GM12878 (cell line): ENCODE measurements around the gene PSMD14. TPM values are rescaled to one million over a fixed set of nuclear protein-coding genes. Genes with fewer than 3 reads are reported as not detected.

ENCODE experiments used
- ATAC-seq: fragments of 200-7000 bp; cut with Tn5 transposase; 3 replicates; pipeline ENCODE4 v1.9.1; 2020; ENCODE audit warnings: mild to moderate bottlenecking, moderate library complexity
- Bru-seq: library from RNA; stranded (reverse); fragments of 400-500 nt; gene quantifications from one replicate; lab custom pipeline; 2021; lab: Mats Ljungman, UMichigan
- BruChase-seq, 2 experiments: library from RNA; stranded (reverse); fragments of 400-500 nt; gene quantifications; one replicate each; lab custom pipeline; 2021; lab: Mats Ljungman, UMichigan
- BruUV-seq: library from RNA; stranded (reverse); fragments of 400-500 nt; replicated peaks from 2 replicates; lab custom pipeline; 2021; lab: Mats Ljungman, UMichigan
- CTCF ChIA-PET: fragments of 300-600 bp; sonication (Branson Sonifier 250); formaldehyde crosslinking; extraction: SDS; loops from one replicate; lab custom pipeline; 2021; ENCODE audit warnings: inconsistent platforms; lab: Yijun Ruan, JAX
- POLR2A ChIA-PET: fragments of 350-600 bp; formaldehyde crosslinking; extraction: SDS; loops from one replicate; lab custom pipeline; 2021; ENCODE audit warnings: inconsistent platforms; lab: Charles Lee
- RAD21 ChIA-PET: fragments of 300-600 bp; sonication (Branson Sonifier 250); formaldehyde crosslinking; loops from one replicate; lab custom pipeline; 2023; ENCODE audit warnings: antibody characterized with exemption; ENCODE audit not compliant: unreplicated experiment; lab: Charles Lee
- SMC1A ChIA-PET: fragments of 300-600 bp; sonication (Branson Sonifier 250); formaldehyde crosslinking; loops from one replicate; lab custom pipeline; 2023; ENCODE audit not compliant: unreplicated experiment, uncharacterized antibody; lab: Charles Lee
- DNase-seq: peaks from one replicate; pipeline ENCODE4 v3.0.0-alpha.2; 2011; ENCODE audit warnings: low read depth, low spot score
- FAIRE-seq: peaks from 3 replicates; lab custom pipeline; 2011; peaks lifted over from hg19 to GRCh38; lab: Jason Lieb, UNC
- H2AFZ ChIP-seq: 2 replicates; pipeline ENCODE4 v1.6.0; 2011; ENCODE audit warnings: low read depth, low read length, control low read depth; ENCODE audit not compliant: control insufficient read depth
- H3K27ac ChIP-seq: 2 replicates; pipeline ENCODE4 v1.5.1; 2011; ENCODE audit warnings: control low read depth; ENCODE audit not compliant: control insufficient read depth, insufficient read depth
- H3K27me3 ChIP-seq, 2 experiments: replicated peaks in 1 of 2; 2 replicates each; pipeline versions ENCODE4 v1.6.0 to v1.6.1; 2011; ENCODE audit warnings: low read length in 1 of 2; ENCODE audit not compliant: control insufficient read depth in 2 of 2, insufficient read depth in 2 of 2
- H3K36me3 ChIP-seq, 2 experiments: 2 replicates each; pipeline ENCODE4 v1.5.1; 2011; ENCODE audit warnings: low read length in 1 of 2; ENCODE audit not compliant: control insufficient read depth in 2 of 2, insufficient read depth in 2 of 2
- H3K4me1 ChIP-seq: 2 replicates; pipeline ENCODE4 v1.6.1; 2011; ENCODE audit warnings: mild to moderate bottlenecking, low read length, moderate library complexity, mixed read lengths; ENCODE audit not compliant: control insufficient read depth, insufficient read depth
- H3K4me2 ChIP-seq: 2 replicates; pipeline ENCODE4 v1.6.0; 2011; ENCODE audit warnings: control low read depth; ENCODE audit not compliant: control insufficient read depth, insufficient read depth
- H3K4me3 ChIP-seq: fragments of 200-600 bp; sonication (generic); 2 replicates; pipeline ENCODE4 v1.5.1; 2016
- H3K79me2 ChIP-seq: 2 replicates; pipeline ENCODE4 v1.6.0; 2011; ENCODE audit warnings: low read length; ENCODE audit not compliant: control insufficient read depth, insufficient read depth
- H3K9ac ChIP-seq: 2 replicates; pipeline ENCODE4 v1.8.0; 2011; ENCODE audit warnings: low read length, control low read depth, mixed read lengths; ENCODE audit not compliant: control insufficient read depth, insufficient read depth
- H3K9me3 ChIP-seq: replicated peaks from 3 replicates; pipeline ENCODE4 v1.5.1; 2011; ENCODE audit warnings: mild to moderate bottlenecking, low read length; ENCODE audit not compliant: control insufficient read depth, insufficient read depth
- H4K20me1 ChIP-seq: 2 replicates; pipeline ENCODE4 v1.6.0; 2011; ENCODE audit not compliant: control insufficient read depth, insufficient read depth
- MEF2A ChIP-seq: IDR thresholded peaks from 2 replicates; pipeline ENCODE4 v1.6.1; 2011; ENCODE audit warnings: low read depth, mild to moderate bottlenecking, low read length, moderate library complexity; ENCODE audit not compliant: insufficient read depth
- POU2F2 ChIP-seq: IDR thresholded peaks from 3 replicates; pipeline ENCODE4 v1.6.1; 2011; ENCODE audit warnings: low read depth, mild to moderate bottlenecking, low read length, borderline replicate concordance
- SUPT20H ChIP-seq: IDR thresholded peaks from 2 replicates; pipeline ENCODE4 v1.6.1; 2011; ENCODE audit warnings: low read depth, mild to moderate bottlenecking, low read length, moderate library complexity, borderline replicate concordance; ENCODE audit not compliant: control insufficient read depth
- WGBS: methylation state at CpG from one replicate; pipeline ENCODE4 v1.1.6; 2016; ENCODE audit warnings: low lambda C conversion rate; ENCODE audit not compliant: insufficient replicate concordance, insufficient coverage; ENCODE audit errors: missing lambda C conversion rate; 5-methylcytosine and 5-hydroxymethylcytosine counted together
- in situ Hi-C: fragments of 300-500 bp; cut with MboI; formaldehyde crosslinking; loops from 9 replicates; pipeline ENCODE4 v1.14.3; 2018; ENCODE audit warnings: mixed read lengths
- intact Hi-C: fragments of 100-400 bp; cut with micrococcal nuclease; formaldehyde crosslinking; loops from one replicate; pipeline ENCODE4 v1.14.2; 2022; ENCODE audit not compliant: unreplicated experiment
- long read RNA-seq, 2 experiments: library from polyadenylated mRNA; unstranded; transcript quantifications; one replicate each; pipeline ENCODE4 v2.0.0, GENCODE V29; 2019 to 2020
- polyA minus RNA-seq, 3 experiments: library from RNA; depleted of rRNA, polyadenylated mRNA; stranded (reverse); fragments of >200 nt; gene quantifications; 2 replicates each; pipeline ENCODE4 v1.2.3, GENCODE V29; 2011
- polyA plus RNA-seq, 11 experiments: library from polyadenylated mRNA; depleted of rRNA in 4 of 11; unstranded in 6 of 11; stranded (reverse) in 5 of 11; fragments of >200 nt; fragmentation: Nextera tagmentation in 4 of 11; fragmentation: Illumina TruSeq in 1 of 11; extraction: Ambion mirVana in 4 of 11; extraction: Trizol in 1 of 11; gene quantifications; 1 replicate in 1 of 11; 2 replicates in 10 of 11; pipeline versions ENCODE4 v1.2.1 to v1.2.3, GENCODE V29; 2011 to 2016; ENCODE audit warnings: inconsistent platforms in 2 of 11, missing spikeins in 2 of 11, low read depth in 1 of 11
- total RNA-seq, 4 experiments: library from RNA; depleted of rRNA in 3 of 4; stranded (reverse); fragments of >200 nt in 3 of 4; fragmentation: Illumina TruSeq in 1 of 4; extraction: Trizol in 1 of 4; gene quantifications; 2 replicates each; pipeline versions ENCODE4 v1.2.1 to v1.2.3, GENCODE V29; 2013 to 2021
- TF ChIP-seq, protein P1 (sequence below): fragments of 450-650 bp; IDR thresholded peaks from 2 replicates; pipeline ENCODE4 v1.6.1; 2017; ENCODE audit warnings: mild to moderate bottlenecking, moderate library complexity
- TF ChIP-seq, protein P2 (sequence below): IDR thresholded peaks from 2 replicates; pipeline ENCODE4 v1.6.1; 2011; ENCODE audit warnings: low read depth, low read length, improper control_type of control experiment, borderline replicate concordance
- TF ChIP-seq, protein P3 (sequence below): fragments of 150-350 bp; IDR thresholded peaks from 2 replicates; pipeline ENCODE4 v1.6.1; 2014; ENCODE audit warnings: mild to moderate bottlenecking, low read depth, low read length

Gene PSMD14
- total RNA-seq (2013; cell fraction: nucleolus; rRNA removed): 100.0 and 104 TPM in 2 replicates
- total RNA-seq (2014; rRNA removed): 75.0 and 91.1 TPM in 2 replicates
- total RNA-seq (2014; rRNA removed; fragmentation: Illumina TruSeq; extraction: Trizol): 126 and 131 TPM in 2 replicates
- 81.0 and 85.1 TPM in 2 replicates for total RNA-seq (2021)
- polyA plus RNA-seq (2011; ENCODE audit: low read depth): 37.2 TPM
- polyA plus RNA-seq (2011; rRNA removed): 122 and 178 TPM in 2 replicates
- polyA plus RNA-seq (2011; cell fraction: cytosol; rRNA removed): 40.5 and 46.6 TPM in 2 replicates
- polyA plus RNA-seq (2011; cell fraction: nucleus; rRNA removed): 38.5 and 44.4 TPM in 2 replicates
- 50.0 and 61.7 TPM in 2 replicates for polyA plus RNA-seq (2012)
- 92.8 and 98.4 TPM in 2 replicates for polyA plus RNA-seq (2014; fragmentation: Illumina TruSeq; extraction: Trizol)
- 100 to 1,000 TPM; 225 to 253 TPM for polyA plus RNA-seq (2014; fragmentation: Nextera tagmentation; extraction: Ambion mirVana)
- 66.8 and 70.5 TPM in 2 replicates for polyA plus RNA-seq (2014; rRNA removed)
- 100 to 1,000 TPM; 161 TPM for polyA plus RNA-seq (2016; fragmentation: Nextera tagmentation; extraction: Ambion mirVana)
- polyA minus RNA-seq (2011; rRNA and poly(A)+ RNA removed): 49.6 and 69.6 TPM in 2 replicates
- polyA minus RNA-seq (2011; cell fraction: cytosol; rRNA and poly(A)+ RNA removed): 25.8 TPM in 2 replicates
- 48.6 and 66.5 TPM in 2 replicates for polyA minus RNA-seq (2011; cell fraction: nucleus; rRNA and poly(A)+ RNA removed)
- Bru-seq, nascent RNA: percentile 87 among the genes with signal in this experiment
- percentile 72 among the genes with signal in this experiment for BruChase-seq, experiment 1, labeled RNA remaining after a 6-hour chase
- BruChase-seq, experiment 2, labeled RNA remaining after a 2-hour chase: percentile 74 among the genes with signal in this experiment
- long read RNA-seq, experiment 1, transcript PSMD14-201 (12 exons, 1,954 nt): major isoform, 194 of 215 reads
- long read RNA-seq, experiment 1, partial matches to known transcripts: 6 of 215 reads
- long read RNA-seq, experiment 1, other reads (novel, unspliced or antisense): 15 of 215 reads
- long read RNA-seq, experiment 2, transcript PSMD14-201 (12 exons, 1,954 nt): major isoform, 1,081 of 1,172 reads
- long read RNA-seq, experiment 2, partial matches to known transcripts: 43 of 1,172 reads
- long read RNA-seq, experiment 2, other reads (novel, unspliced or antisense): 47 of 1,172 reads

DNA sequence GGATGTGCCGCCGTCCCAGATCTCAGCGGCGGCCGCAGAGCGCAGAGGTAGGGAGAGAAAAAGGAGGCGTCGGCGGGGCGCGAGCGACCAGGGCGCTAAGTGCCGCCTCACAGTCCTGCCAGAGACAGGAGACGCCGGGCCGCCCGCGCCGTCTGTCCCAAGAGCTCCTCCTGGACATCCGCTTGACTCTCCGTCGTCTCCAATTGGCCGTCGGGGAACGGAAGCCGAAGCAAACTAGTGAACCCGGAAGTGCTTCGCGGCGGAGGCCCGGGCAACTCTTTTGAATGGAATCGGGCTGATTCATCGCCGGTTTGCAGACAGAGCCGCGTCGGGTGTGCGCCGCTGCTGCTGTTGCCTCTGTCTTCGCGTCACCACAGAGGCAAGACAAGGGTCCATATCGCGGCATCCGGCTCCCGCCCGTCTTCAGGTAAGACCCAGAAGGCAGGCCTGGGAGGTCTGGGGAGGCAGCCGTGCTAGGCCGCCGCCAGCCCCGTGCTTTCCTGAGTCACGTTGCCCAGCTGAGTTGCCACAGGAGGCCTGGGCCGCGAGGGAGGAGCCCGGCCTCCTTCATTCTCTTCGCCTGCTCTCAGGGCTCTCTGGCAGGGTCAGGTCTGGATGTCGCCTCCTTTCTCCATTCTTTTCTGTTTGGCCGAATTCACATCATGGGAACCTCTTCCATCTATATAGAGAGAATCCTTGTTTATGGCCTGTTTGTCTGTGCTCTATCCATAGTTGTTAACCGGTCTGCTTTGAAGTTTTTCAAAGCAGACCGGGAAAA, at the start of gene PSMD14:
Gene PSMD14, plus strand, starts transcription at position 248 of the 778 bp plus-strand sequence. CDS start 10,401 bp downstream, outside the sequence.
- 1% methylated on average over 51 of the region's 60 CpGs for WGBS
- BruUV-seq: TSS peak; percentile 71
- ATAC-seq: peak; percentile 95
- ChIA-PET SMC1A (interaction anchor here (0.6 to 1.7 kb wide), 10 partner anchors 10 to 1051 kb away, joined by 3 to 6 read pairs (median 3); no protein-coding TSS in a partner anchor), RAD21 (interaction anchor here (0.7 to 1.6 kb wide), 5 partner anchors 15 to 79 kb away, joined by 3 to 5 read pairs (median 3); no protein-coding TSS in a partner anchor), POLR2A (interaction anchor here (0.7 to 2.1 kb wide), 9 partner anchors 10 to 1011 kb away, joined by 3 to 11 read pairs (median 4); no protein-coding TSS in a partner anchor), CTCF (interaction anchor here (0.8 kb wide), 1 partner anchor 85 kb away, joined by 3 read pairs; no protein-coding TSS in a partner anchor)
- no peaks in the 10 kb centered on the region; the same call in 1 of the 2 replicates for H3K4me1 ChIP-seq
- no peaks in the 10 kb centered on the region for H4K20me1 ChIP-seq
- H3K4me2 ChIP-seq: peak within 1 kb of the TSS; percentile 46
- H3K36me3 ChIP-seq: no peaks in the 10 kb centered on the region; a peak in 1 of 4 replicates
- peaks cover 58% of the 10 kb centered on the region for H3K79me2 ChIP-seq
- H3K9ac ChIP-seq: peak within 1 kb of the TSS; percentile 95
- no peaks in the 10 kb centered on the region for H3K27me3 ChIP-seq
- H2AFZ ChIP-seq: peak within 1 kb of the TSS; percentile 88
- H3K27ac ChIP-seq: peak within 1 kb of the TSS; percentile 92
- DNase-seq: peak; percentile 63
- H3K4me3 ChIP-seq: peak within 1 kb of the TSS; percentile 86
- intact Hi-C loops (loop anchor here (5.0 to 10.0 kb wide), 3 partner anchors 79 to 1006 kb away; partner anchors contain the start of gene IFIH1), in situ Hi-C loops (no loop called here)
- FAIRE-seq: peak; percentile 89
- H3K9me3 ChIP-seq: no peaks in the 10 kb centered on the region; the same call in 1 of the 3 replicates
- no peak for TF ChIP-seq SUPT20H
- TF ChIP-seq, protein P1, sequence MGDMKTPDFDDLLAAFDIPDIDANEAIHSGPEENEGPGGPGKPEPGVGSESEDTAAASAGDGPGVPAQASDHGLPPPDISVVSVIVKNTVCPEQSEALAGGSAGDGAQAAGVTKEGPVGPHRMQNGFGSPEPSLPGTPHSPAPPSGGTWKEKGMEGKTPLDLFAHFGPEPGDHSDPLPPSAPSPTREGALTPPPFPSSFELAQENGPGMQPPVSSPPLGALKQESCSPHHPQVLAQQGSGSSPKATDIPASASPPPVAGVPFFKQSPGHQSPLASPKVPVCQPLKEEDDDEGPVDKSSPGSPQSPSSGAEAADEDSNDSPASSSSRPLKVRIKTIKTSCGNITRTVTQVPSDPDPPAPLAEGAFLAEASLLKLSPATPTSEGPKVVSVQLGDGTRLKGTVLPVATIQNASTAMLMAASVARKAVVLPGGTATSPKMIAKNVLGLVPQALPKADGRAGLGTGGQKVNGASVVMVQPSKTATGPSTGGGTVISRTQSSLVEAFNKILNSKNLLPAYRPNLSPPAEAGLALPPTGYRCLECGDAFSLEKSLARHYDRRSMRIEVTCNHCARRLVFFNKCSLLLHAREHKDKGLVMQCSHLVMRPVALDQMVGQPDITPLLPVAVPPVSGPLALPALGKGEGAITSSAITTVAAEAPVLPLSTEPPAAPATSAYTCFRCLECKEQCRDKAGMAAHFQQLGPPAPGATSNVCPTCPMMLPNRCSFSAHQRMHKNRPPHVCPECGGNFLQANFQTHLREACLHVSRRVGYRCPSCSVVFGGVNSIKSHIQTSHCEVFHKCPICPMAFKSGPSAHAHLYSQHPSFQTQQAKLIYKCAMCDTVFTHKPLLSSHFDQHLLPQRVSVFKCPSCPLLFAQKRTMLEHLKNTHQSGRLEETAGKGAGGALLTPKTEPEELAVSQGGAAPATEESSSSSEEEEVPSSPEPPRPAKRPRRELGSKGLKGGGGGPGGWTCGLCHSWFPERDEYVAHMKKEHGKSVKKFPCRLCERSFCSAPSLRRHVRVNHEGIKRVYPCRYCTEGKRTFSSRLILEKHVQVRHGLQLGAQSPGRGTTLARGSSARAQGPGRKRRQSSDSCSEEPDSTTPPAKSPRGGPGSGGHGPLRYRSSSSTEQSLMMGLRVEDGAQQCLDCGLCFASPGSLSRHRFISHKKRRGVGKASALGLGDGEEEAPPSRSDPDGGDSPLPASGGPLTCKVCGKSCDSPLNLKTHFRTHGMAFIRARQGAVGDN: peak; percentile 96
- peak; percentile 80; the same call in 1 of the 3 replicates for TF ChIP-seq POU2F2
- 0 out of 2 replicates have a peak, but pooled peaks have one; percentile 28 for TF ChIP-seq MEF2A
- TF ChIP-seq, protein P2, sequence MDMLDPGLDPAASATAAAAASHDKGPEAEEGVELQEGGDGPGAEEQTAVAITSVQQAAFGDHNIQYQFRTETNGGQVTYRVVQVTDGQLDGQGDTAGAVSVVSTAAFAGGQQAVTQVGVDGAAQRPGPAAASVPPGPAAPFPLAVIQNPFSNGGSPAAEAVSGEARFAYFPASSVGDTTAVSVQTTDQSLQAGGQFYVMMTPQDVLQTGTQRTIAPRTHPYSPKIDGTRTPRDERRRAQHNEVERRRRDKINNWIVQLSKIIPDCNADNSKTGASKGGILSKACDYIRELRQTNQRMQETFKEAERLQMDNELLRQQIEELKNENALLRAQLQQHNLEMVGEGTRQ: no peak
- TF ChIP-seq, protein P3, sequence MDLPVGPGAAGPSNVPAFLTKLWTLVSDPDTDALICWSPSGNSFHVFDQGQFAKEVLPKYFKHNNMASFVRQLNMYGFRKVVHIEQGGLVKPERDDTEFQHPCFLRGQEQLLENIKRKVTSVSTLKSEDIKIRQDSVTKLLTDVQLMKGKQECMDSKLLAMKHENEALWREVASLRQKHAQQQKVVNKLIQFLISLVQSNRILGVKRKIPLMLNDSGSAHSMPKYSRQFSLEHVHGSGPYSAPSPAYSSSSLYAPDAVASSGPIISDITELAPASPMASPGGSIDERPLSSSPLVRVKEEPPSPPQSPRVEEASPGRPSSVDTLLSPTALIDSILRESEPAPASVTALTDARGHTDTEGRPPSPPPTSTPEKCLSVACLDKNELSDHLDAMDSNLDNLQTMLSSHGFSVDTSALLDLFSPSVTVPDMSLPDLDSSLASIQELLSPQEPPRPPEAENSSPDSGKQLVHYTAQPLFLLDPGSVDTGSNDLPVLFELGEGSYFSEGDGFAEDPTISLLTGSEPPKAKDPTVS: no peak
